ENCODE data around the gene SEMA6A.
A peak's percentile ranks its signal among the peaks of the same experiment; 100 is the strongest.

SEMA6A gene

GRCh38 chr5:116404016-116404415, 170.6 kb downstream of the SEMA6A start:
- H3K4me3 ChIP-seq (replicated peaks; ENCODE audit: low read depth, low read length) = no peak overlapping the region
- no peak for DNase-seq (ENCODE audit: low read depth)
- TF ChIP-seq CTCF (IDR thresholded peaks at IDR 0.05; ENCODE audit: low read length, missing control alignments) = no peak

GRCh38 chr5:116402235-116402634, 172.4 kb downstream of the SEMA6A start:
- DNase-seq (ENCODE audit: low read depth) = no peak
- TF ChIP-seq CTCF (IDR thresholded peaks at IDR 0.05; ENCODE audit: low read length, missing control alignments) = no peak
- no peak overlapping the region for H3K4me3 ChIP-seq (replicated peaks; ENCODE audit: low read depth, low read length)

GRCh38 chr5:116401576-116401975, 173.0 kb downstream of the SEMA6A start:
- no peak overlapping the region for H3K4me3 ChIP-seq (replicated peaks; ENCODE audit: low read depth, low read length)
- DNase-seq (ENCODE audit: low read depth) = no peak
- no peak for TF ChIP-seq CTCF (IDR thresholded peaks at IDR 0.05; ENCODE audit: low read length, missing control alignments)

GRCh38 chr5:116396476-116397099, 178.0 kb downstream of the SEMA6A start:
- H3K4me3 ChIP-seq (replicated peaks; ENCODE audit: low read depth, low read length) = no peak overlapping the region
- no peak for DNase-seq (ENCODE audit: low read depth)
- no peak for TF ChIP-seq CTCF (IDR thresholded peaks at IDR 0.05; ENCODE audit: low read length, missing control alignments)

- DNase-seq (ENCODE audit: low read depth) = peak; percentile 3
- no peak for TF ChIP-seq CTCF (IDR thresholded peaks at IDR 0.05; ENCODE audit: low read length, missing control alignments)
- no peak overlapping the region for H3K4me3 ChIP-seq (replicated peaks; ENCODE audit: low read depth, low read length)
Observed at GRCh38 chr5:116395631-116396203, 178.9 kb downstream of the SEMA6A start.

- TF ChIP-seq CTCF (IDR thresholded peaks at IDR 0.05; ENCODE audit: low read length, missing control alignments) = no peak
- DNase-seq (ENCODE audit: low read depth) = no peak
- no peak overlapping the region for H3K4me3 ChIP-seq (replicated peaks; ENCODE audit: low read depth, low read length)
Observed at GRCh38 chr5:116395226-116395625, 179.4 kb downstream of the SEMA6A start.
